KMS-11 (cell line): ENCODE results near the gene CCDC127.

Experiments used
- H2AFZ ChIP-seq: fragments of 200-600 bp; sonication (generic); 2 replicates; pipeline ENCODE4 v1.6.1; 2016; ENCODE audit warnings: antibody characterized with exemption, mixed run types, low read depth
- H3K27ac ChIP-seq: fragments of 200-600 bp; sonication (generic); 2 replicates; pipeline ENCODE4 v1.6.1; 2016; ENCODE audit warnings: mild to moderate bottlenecking, mixed run types
- H3K27me3 ChIP-seq: fragments of 200-600 bp; sonication (generic); 2 replicates; pipeline ENCODE4 v1.6.1; 2017; ENCODE audit warnings: mild to moderate bottlenecking, low read depth, mixed run types, moderate library complexity; ENCODE audit not compliant: insufficient read depth
- H3K36me3 ChIP-seq: fragments of 200-600 bp; sonication (generic); 2 replicates; pipeline ENCODE4 v1.6.1; 2017; ENCODE audit warnings: mild to moderate bottlenecking, mixed run types; ENCODE audit not compliant: insufficient read depth
- H3K4me1 ChIP-seq: fragments of 200-600 bp; sonication (generic); 2 replicates; pipeline ENCODE4 v1.6.1; 2016; ENCODE audit warnings: mild to moderate bottlenecking, low read depth, mixed run types; ENCODE audit not compliant: poor library complexity, severe bottlenecking
- H3K4me2 ChIP-seq: fragments of 200-600 bp; sonication (generic); 2 replicates; pipeline ENCODE4 v1.7.0; 2016; ENCODE audit warnings: mild to moderate bottlenecking, mixed run types
- H3K4me3 ChIP-seq: fragments of 200-600 bp; sonication (generic); IDR thresholded peaks from 2 replicates; pipeline ENCODE4 v1.6.1; 2017; ENCODE audit warnings: low read depth, low read length, mixed read lengths; ENCODE audit not compliant: insufficient read depth
- H3K79me2 ChIP-seq: fragments of 200-600 bp; sonication (generic); 2 replicates; pipeline ENCODE4 v1.6.1; 2016; ENCODE audit warnings: low read depth, mixed run types; ENCODE audit not compliant: insufficient read depth
- H3K9ac ChIP-seq: fragments of 200-600 bp; sonication (generic); 2 replicates; pipeline ENCODE4 v1.6.1; 2016; ENCODE audit warnings: mild to moderate bottlenecking, mixed run types
- H4K20me1 ChIP-seq: fragments of 200-600 bp; sonication (generic); 2 replicates; pipeline ENCODE4 v1.6.1; 2016; ENCODE audit warnings: mild to moderate bottlenecking, mixed run types; ENCODE audit not compliant: insufficient read depth
- CTCF ChIP-seq: fragments of 200-600 bp; sonication (generic); conservative IDR thresholded peaks from 2 replicates; pipeline ENCODE4 v1.6.1; 2017; ENCODE audit warnings: low read depth, mild to moderate bottlenecking, antibody characterized with exemption, low read length, moderate library complexity, mixed read lengths

The CCDC127 gene

GRCh38 chr5:173392-174290 is 44.3 kb downstream of the CCDC127 start:
- no peak for TF ChIP-seq CTCF
- H2AFZ ChIP-seq, result no peak overlapping the region

GRCh38 chr5:172841-173251 is 45.1 kb downstream of the CCDC127 start:
- no peak for TF ChIP-seq CTCF
- Histone ChIP-seq H2AFZ (no peak overlapping the region), H4K20me1 (no peaks in the 10 kb centered on the region), H3K79me2 (no peaks in the 10 kb centered on the region), H3K4me2 (no peak overlapping the region), H3K27ac (no peak overlapping the region), H3K4me1 (no peaks in the 10 kb centered on the region), H3K4me3 (no peak overlapping the region), H3K9ac (no peak overlapping the region), H3K36me3 (no peaks in the 10 kb centered on the region), H3K27me3 (no peaks in the 10 kb centered on the region)

More at GRCh38 chr5:173392-174290, 44.3 kb downstream of the CCDC127 start:
- no peaks in the 10 kb centered on the region for H3K27me3 ChIP-seq
- H3K4me3 ChIP-seq, result no peak overlapping the region
- no peak overlapping the region for H3K4me2 ChIP-seq
- no peaks in the 10 kb centered on the region for H4K20me1 ChIP-seq
- no peaks in the 10 kb centered on the region for H3K4me1 ChIP-seq
- H3K27ac ChIP-seq, result no peak overlapping the region
- H3K79me2 ChIP-seq, result no peaks in the 10 kb centered on the region
- H3K36me3 ChIP-seq, result no peaks in the 10 kb centered on the region
- H3K9ac ChIP-seq, result no peak overlapping the region

- H3K4me2 ChIP-seq, result no peak overlapping the region
- H3K79me2 ChIP-seq, result no peaks in the 10 kb centered on the region
- no peaks in the 10 kb centered on the region for H4K20me1 ChIP-seq
- no peak for TF ChIP-seq CTCF
- H2AFZ ChIP-seq, result no peak overlapping the region
- H3K27me3 ChIP-seq, result no peaks in the 10 kb centered on the region
- no peaks in the 10 kb centered on the region for H3K4me1 ChIP-seq
- no peak overlapping the region for H3K27ac ChIP-seq
- no peaks in the 10 kb centered on the region for H3K36me3 ChIP-seq
- H3K4me3 ChIP-seq, result no peak overlapping the region
- H3K9ac ChIP-seq, result no peak overlapping the region
Observed at GRCh38 chr5:172421-172820, 45.5 kb downstream of the CCDC127 start.

- Histone ChIP-seq H3K27me3 (no peaks in the 10 kb centered on the region), H3K27ac (no peak overlapping the region), H2AFZ (no peak overlapping the region), H4K20me1 (no peaks in the 10 kb centered on the region), H3K36me3 (no peaks in the 10 kb centered on the region), H3K4me1 (no peaks in the 10 kb centered on the region), H3K79me2 (no peaks in the 10 kb centered on the region), H3K4me2 (no peak overlapping the region), H3K4me3 (no peak overlapping the region), H3K9ac (no peak overlapping the region)
- no peak for TF ChIP-seq CTCF
Observed at GRCh38 chr5:171801-172331, 46.1 kb downstream of the CCDC127 start.
